GM23338 (cell line): ENCODE results near the gene SH3BP2. TPM values are rescaled to one million over a fixed set of nuclear protein-coding genes. Genes with fewer than 3 reads are reported as not detected.

ENCODE experiments used
- ATAC-seq: fragments of 200-7000 bp; cut with Tn5 transposase; 3 replicates; pipeline ENCODE4 v1.9.1; 2020
- DNase-seq: peaks from one replicate; pipeline ENCODE4 v3.0.0-alpha.2; 2015; ENCODE audit warnings: low spot score
- H2AFZ ChIP-seq: fragments of 200-600 bp; sonication (generic); 2 replicates; pipeline ENCODE4 v1.8.0; 2016; ENCODE audit warnings: antibody characterized with exemption, mild to moderate bottlenecking, moderate library complexity
- H3F3A ChIP-seq: fragments of 200-600 bp; sonication (generic); replicated peaks from 2 replicates; pipeline ENCODE4 v1.8.0; 2017; ENCODE audit warnings: antibody characterized with exemption, mixed run types, low read depth
- H3K27ac ChIP-seq: fragments of 200-600 bp; sonication (generic); 2 replicates; pipeline ENCODE4 v1.6.1; 2016; ENCODE audit warnings: low read depth
- H3K27me3 ChIP-seq: fragments of 200-600 bp; sonication (generic); 2 replicates; pipeline ENCODE4 v1.8.0; 2016; ENCODE audit warnings: mild to moderate bottlenecking, mixed run types, moderate library complexity; ENCODE audit not compliant: insufficient read depth
- H3K36me3 ChIP-seq: fragments of 200-600 bp; sonication (generic); 2 replicates; pipeline ENCODE4 v1.8.0; 2016; ENCODE audit warnings: mild to moderate bottlenecking; ENCODE audit not compliant: insufficient read depth
- H3K4me1 ChIP-seq: fragments of 200-600 bp; sonication (generic); 2 replicates; pipeline ENCODE4 v1.8.0; 2016; ENCODE audit warnings: mild to moderate bottlenecking, moderate library complexity; ENCODE audit not compliant: insufficient read depth
- H3K4me2 ChIP-seq: fragments of 200-600 bp; sonication (generic); 2 replicates; pipeline ENCODE4 v1.7.1; 2017; ENCODE audit warnings: mixed run types
- H3K4me3 ChIP-seq: fragments of 200-600 bp; sonication (generic); 2 replicates; pipeline ENCODE4 v1.6.1; 2016; ENCODE audit warnings: mixed run types
- H3K79me2 ChIP-seq: fragments of 200-600 bp; sonication (generic); replicated peaks from 2 replicates; pipeline ENCODE4 v1.8.0; 2017; ENCODE audit warnings: mild to moderate bottlenecking; ENCODE audit not compliant: insufficient read depth
- H3K9me2 ChIP-seq: fragments of 200-600 bp; sonication (generic); 2 replicates; pipeline ENCODE4 v1.8.0; 2017; ENCODE audit not compliant: insufficient read depth
- H4K20me1 ChIP-seq: fragments of 200-600 bp; sonication (generic); replicated peaks from 2 replicates; pipeline ENCODE4 v1.8.0; 2017; ENCODE audit warnings: mild to moderate bottlenecking; ENCODE audit not compliant: insufficient read depth
- H3K27ac Mint-ChIP-seq: 2 replicates; pipeline ENCODE4 v1.8.0; 2020; ENCODE audit warnings: inconsistent platforms, mild to moderate bottlenecking, moderate library complexity, mixed read lengths
- H3K27me3 Mint-ChIP-seq: 3 replicates; pipeline ENCODE4 v1.8.0; 2022; ENCODE audit warnings: low read depth, mild to moderate bottlenecking, moderate library complexity, mixed read lengths, inconsistent platforms; ENCODE audit not compliant: insufficient read depth, poor library complexity
- H3K36me3 Mint-ChIP-seq: 3 replicates; pipeline ENCODE4 v1.8.0; 2021; ENCODE audit warnings: low read depth, mild to moderate bottlenecking, inconsistent platforms, moderate library complexity, mixed read lengths
- H3K4me1 Mint-ChIP-seq: 3 replicates; pipeline ENCODE4 v1.8.0; 2020; ENCODE audit warnings: mild to moderate bottlenecking, inconsistent platforms, mixed read lengths
- H3K4me3 Mint-ChIP-seq: 3 replicates; pipeline ENCODE4 v1.8.0; 2021; ENCODE audit warnings: moderate library complexity, mild to moderate bottlenecking, inconsistent platforms, mixed read lengths
- H3K9me3 Mint-ChIP-seq: 3 replicates; pipeline ENCODE4 v1.8.0; 2020; ENCODE audit warnings: moderate library complexity, mild to moderate bottlenecking, inconsistent platforms, mixed read lengths
- CREB1 ChIP-seq: fragments of 250-450 bp; sonication (Bioruptor Pico); IDR thresholded peaks from 2 replicates; pipeline ENCODE4 v1.5.0; 2020; ENCODE audit warnings: low read depth, mild to moderate bottlenecking, moderate library complexity
- EZH2 ChIP-seq: fragments of 200-600 bp; sonication (generic); IDR thresholded peaks from one replicate; pipeline ENCODE4 v1.8.0; 2017; ENCODE audit warnings: antibody characterized with exemption, mild to moderate bottlenecking, low read depth; ENCODE audit not compliant: unreplicated experiment
- NANOG ChIP-seq: IDR thresholded peaks from 2 replicates; pipeline ENCODE4 v1.6.1; 2016; ENCODE audit warnings: antibody characterized with exemption, borderline replicate concordance
- ZNF114 ChIP-seq: fragments of 250-450 bp; sonication (Bioruptor Pico); IDR thresholded peaks from 2 replicates; pipeline ENCODE4 v1.5.0; 2020; ENCODE audit warnings: mild to moderate bottlenecking, moderate library complexity
- polyA plus RNA-seq: library from polyadenylated mRNA; unstranded; fragments of >200 nt; fragmentation: Nextera tagmentation; extraction: Ambion mirVana; gene quantifications from 2 replicates; pipeline ENCODE4 v1.2.1, GENCODE V29; 2016
- total RNA-seq: library from RNA; depleted of rRNA; stranded (reverse); fragments of >200 nt; shearing (Covaris generic); gene quantifications from 2 replicates; pipeline ENCODE4 v1.2.3, GENCODE V29; 2014
- TF ChIP-seq, protein P1 (sequence below), 2 experiments: fragments of 200-600 bp in 1 of 2; sonication (generic) in 1 of 2; conservative IDR thresholded peaks; 2 replicates each; pipeline versions ENCODE4 v1.5.1 to v1.6.1; 2016 to 2017; ENCODE audit warnings: antibody characterized with exemption in 2 of 2, low read depth in 2 of 2, mild to moderate bottlenecking in 2 of 2, moderate library complexity in 1 of 2
- TF ChIP-seq, protein P2 (sequence below): IDR thresholded peaks from one replicate; pipeline ENCODE4 v1.6.1; 2018; ENCODE audit warnings: antibody characterized with exemption; ENCODE audit not compliant: unreplicated experiment
- TF ChIP-seq, protein P3 (sequence below): IDR thresholded peaks from 2 replicates; pipeline ENCODE4 v1.6.1; 2016; ENCODE audit warnings: antibody characterized with exemption

SH3BP2 gene
- total and polyA plus RNA-seq, 2 experiments from 2014 or later: 15.2 to 43.9 TPM

DNA sequence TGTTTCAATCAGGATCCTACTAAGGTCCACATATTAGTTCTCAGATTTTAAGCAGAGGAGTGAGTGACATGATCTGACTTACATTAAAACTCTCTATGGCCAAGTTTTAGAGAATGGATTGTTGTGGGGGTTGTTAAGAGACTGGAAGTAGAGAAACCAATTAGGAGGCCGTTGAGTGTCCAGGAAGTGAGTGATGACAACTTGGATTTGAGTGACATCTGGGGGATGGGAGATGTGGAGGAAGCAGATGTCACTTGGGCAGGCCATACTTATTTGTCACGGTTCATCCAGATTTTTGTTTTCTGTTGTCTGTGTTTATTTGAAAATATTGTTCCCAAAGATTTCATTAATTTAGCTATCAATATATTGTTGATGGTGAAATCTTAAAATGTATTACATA, 79.0 kb downstream of the SH3BP2 start (continued):
- TF ChIP-seq, protein P1, sequence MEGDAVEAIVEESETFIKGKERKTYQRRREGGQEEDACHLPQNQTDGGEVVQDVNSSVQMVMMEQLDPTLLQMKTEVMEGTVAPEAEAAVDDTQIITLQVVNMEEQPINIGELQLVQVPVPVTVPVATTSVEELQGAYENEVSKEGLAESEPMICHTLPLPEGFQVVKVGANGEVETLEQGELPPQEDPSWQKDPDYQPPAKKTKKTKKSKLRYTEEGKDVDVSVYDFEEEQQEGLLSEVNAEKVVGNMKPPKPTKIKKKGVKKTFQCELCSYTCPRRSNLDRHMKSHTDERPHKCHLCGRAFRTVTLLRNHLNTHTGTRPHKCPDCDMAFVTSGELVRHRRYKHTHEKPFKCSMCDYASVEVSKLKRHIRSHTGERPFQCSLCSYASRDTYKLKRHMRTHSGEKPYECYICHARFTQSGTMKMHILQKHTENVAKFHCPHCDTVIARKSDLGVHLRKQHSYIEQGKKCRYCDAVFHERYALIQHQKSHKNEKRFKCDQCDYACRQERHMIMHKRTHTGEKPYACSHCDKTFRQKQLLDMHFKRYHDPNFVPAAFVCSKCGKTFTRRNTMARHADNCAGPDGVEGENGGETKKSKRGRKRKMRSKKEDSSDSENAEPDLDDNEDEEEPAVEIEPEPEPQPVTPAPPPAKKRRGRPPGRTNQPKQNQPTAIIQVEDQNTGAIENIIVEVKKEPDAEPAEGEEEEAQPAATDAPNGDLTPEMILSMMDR (conservative IDR thresholded peaks at IDR 0.05; ENCODE audit: low read depth in 2 of 2): no peak
- no peak for TF ChIP-seq ZNF114 (CRISPR knock-in tag)

DNA sequence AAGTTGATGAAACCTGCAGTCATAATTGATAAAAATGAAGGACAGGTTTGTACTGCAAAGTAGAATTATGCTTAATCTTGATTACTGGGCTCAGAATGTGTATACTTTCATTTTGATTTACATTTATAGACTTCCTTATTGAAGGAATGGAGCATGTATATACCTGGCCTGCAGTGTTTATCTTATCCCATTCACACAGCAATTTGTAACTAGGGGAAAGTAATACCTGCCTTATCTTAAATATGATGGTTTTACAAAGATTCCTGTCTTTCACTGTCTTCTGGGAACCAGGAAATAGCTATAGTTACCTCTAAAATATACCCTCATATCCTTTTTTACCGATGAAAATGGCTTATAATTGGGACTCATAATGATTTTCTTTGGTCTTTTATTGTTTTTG, 80.4 kb downstream of the SH3BP2 start:
- no peak for TF ChIP-seq CREB1 (CRISPR knock-in tag)
- TF ChIP-seq, protein P1 (conservative IDR thresholded peaks at IDR 0.05; ENCODE audit: low read depth in 2 of 2): no peak
- TF ChIP-seq EZH2: no peak
- TF ChIP-seq NANOG: no peak
- TF ChIP-seq, protein P2, sequence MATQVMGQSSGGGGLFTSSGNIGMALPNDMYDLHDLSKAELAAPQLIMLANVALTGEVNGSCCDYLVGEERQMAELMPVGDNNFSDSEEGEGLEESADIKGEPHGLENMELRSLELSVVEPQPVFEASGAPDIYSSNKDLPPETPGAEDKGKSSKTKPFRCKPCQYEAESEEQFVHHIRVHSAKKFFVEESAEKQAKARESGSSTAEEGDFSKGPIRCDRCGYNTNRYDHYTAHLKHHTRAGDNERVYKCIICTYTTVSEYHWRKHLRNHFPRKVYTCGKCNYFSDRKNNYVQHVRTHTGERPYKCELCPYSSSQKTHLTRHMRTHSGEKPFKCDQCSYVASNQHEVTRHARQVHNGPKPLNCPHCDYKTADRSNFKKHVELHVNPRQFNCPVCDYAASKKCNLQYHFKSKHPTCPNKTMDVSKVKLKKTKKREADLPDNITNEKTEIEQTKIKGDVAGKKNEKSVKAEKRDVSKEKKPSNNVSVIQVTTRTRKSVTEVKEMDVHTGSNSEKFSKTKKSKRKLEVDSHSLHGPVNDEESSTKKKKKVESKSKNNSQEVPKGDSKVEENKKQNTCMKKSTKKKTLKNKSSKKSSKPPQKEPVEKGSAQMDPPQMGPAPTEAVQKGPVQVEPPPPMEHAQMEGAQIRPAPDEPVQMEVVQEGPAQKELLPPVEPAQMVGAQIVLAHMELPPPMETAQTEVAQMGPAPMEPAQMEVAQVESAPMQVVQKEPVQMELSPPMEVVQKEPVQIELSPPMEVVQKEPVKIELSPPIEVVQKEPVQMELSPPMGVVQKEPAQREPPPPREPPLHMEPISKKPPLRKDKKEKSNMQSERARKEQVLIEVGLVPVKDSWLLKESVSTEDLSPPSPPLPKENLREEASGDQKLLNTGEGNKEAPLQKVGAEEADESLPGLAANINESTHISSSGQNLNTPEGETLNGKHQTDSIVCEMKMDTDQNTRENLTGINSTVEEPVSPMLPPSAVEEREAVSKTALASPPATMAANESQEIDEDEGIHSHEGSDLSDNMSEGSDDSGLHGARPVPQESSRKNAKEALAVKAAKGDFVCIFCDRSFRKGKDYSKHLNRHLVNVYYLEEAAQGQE: no peak
- TF ChIP-seq, protein P3, sequence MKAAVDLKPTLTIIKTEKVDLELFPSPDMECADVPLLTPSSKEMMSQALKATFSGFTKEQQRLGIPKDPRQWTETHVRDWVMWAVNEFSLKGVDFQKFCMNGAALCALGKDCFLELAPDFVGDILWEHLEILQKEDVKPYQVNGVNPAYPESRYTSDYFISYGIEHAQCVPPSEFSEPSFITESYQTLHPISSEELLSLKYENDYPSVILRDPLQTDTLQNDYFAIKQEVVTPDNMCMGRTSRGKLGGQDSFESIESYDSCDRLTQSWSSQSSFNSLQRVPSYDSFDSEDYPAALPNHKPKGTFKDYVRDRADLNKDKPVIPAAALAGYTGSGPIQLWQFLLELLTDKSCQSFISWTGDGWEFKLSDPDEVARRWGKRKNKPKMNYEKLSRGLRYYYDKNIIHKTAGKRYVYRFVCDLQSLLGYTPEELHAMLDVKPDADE: no peak
- no peaks in the 10 kb centered on the region for H3K27me3 ChIP-seq
- no peak overlapping the region for H3K4me3 ChIP-seq
- H3K4me2 ChIP-seq: no peak overlapping the region
- no peaks in the 10 kb centered on the region for H3K9me2 ChIP-seq
- H2AFZ ChIP-seq: no peak overlapping the region
- H4K20me1 ChIP-seq: peaks cover 6% of the 10 kb centered on the region
- peak overlapping the region; percentile 56; the same call in 1 of the 2 replicates for H3K27ac ChIP-seq
- H3K4me1 Mint-ChIP-seq: peaks cover 18% of the 10 kb centered on the region
- peaks cover 26% of the 10 kb centered on the region for H3K4me1 ChIP-seq
- H3K36me3 Mint-ChIP-seq: peaks cover 11% of the 10 kb centered on the region
- no peak overlapping the region for H3K4me3 Mint-ChIP-seq
- no peak for ATAC-seq
- H3K36me3 ChIP-seq: no peaks in the 10 kb centered on the region; the same call in 1 of the 2 replicates
- H3K27me3 Mint-ChIP-seq: peaks cover 2% of the 10 kb centered on the region
- H3K27ac Mint-ChIP-seq: peak overlapping the region; percentile 51; the same call in 1 of the 2 replicates
- DNase-seq: no peak
- H3F3A ChIP-seq: 0 out of 2 replicates have a peak, but pooled peaks cover 5% of the 10 kb centered on the region
- peaks cover 86% of the 10 kb centered on the region for H3K79me2 ChIP-seq
- no peaks in the 10 kb centered on the region for H3K9me3 Mint-ChIP-seq
